Fibroblast of skin of left biceps (primary cell): ENCODE results near the gene LDHB.
"Not testable (repeated sequence)": the region's sequence is repeated elsewhere in the genome, so short reads cannot be mapped to it uniquely, and the experiment has no call there.

Source experiments
- DNase-seq, 2 experiments: peaks; one replicate each; pipeline ENCODE4 v3.0.0-alpha.2; 2013; ENCODE audit warnings: low read depth in 2 of 2

The LDHB gene

GRCh38 chr12:21657326-21658077, at the start of gene LDHB:
Gene LDHB, minus strand, starts transcription at chr12:21657842. Its CDS starts 3,171 bp downstream, at chr12:21654671.
- DNase-seq = peak; percentile 89 to 91

- no peak for DNase-seq
Measured at GRCh38 chr12:21704847-21705246, 47.2 kb upstream of the LDHB start.

GRCh38 chr12:21699851-21700250, 42.2 kb upstream of the LDHB start:
- no peak for DNase-seq

GRCh38 chr12:21697904-21698630, 40.4 kb upstream of the LDHB start:
- DNase-seq = no peak

GRCh38 chr12:21696625-21697024, 39.0 kb upstream of the LDHB start:
- DNase-seq = no peak

GRCh38 chr12:21695986-21696385, 38.3 kb upstream of the LDHB start:
- peak; percentile 34 to 42 for DNase-seq

- DNase-seq = no peak
Measured at GRCh38 chr12:21694660-21695059, 37.0 kb upstream of the LDHB start.

- DNase-seq = no peak
Measured at GRCh38 chr12:21691515-21691914, 33.9 kb upstream of the LDHB start.

- no peak for DNase-seq
Measured at GRCh38 chr12:21690704-21691368, 33.2 kb upstream of the LDHB start.

GRCh38 chr12:21683115-21683514, 25.5 kb upstream of the LDHB start:
- DNase-seq = no peak

- DNase-seq = no peak
Measured at GRCh38 chr12:21678959-21679358, 21.3 kb upstream of the LDHB start.

GRCh38 chr12:21677622-21678277, 20.1 kb upstream of the LDHB start:
- DNase-seq = no peak

- no peak for DNase-seq
Measured at GRCh38 chr12:21677204-21677603, 19.6 kb upstream of the LDHB start.

- DNase-seq = no peak
Measured at GRCh38 chr12:21676776-21677175, 19.1 kb upstream of the LDHB start.

GRCh38 chr12:21675641-21676040, 18.0 kb upstream of the LDHB start:
- DNase-seq = no peak

GRCh38 chr12:21675096-21675495, 17.5 kb upstream of the LDHB start:
- DNase-seq = no peak

GRCh38 chr12:21673830-21674552, 16.3 kb upstream of the LDHB start:
- not testable (repeated sequence) for DNase-seq

- no peak for DNase-seq
Measured at GRCh38 chr12:21672146-21672545, 14.5 kb upstream of the LDHB start.

GRCh38 chr12:21666722-21667121, 9.1 kb upstream of the LDHB start:
- DNase-seq = no peak

GRCh38 chr12:21665816-21666215, 8.2 kb upstream of the LDHB start:
- no peak for DNase-seq

- no peak for DNase-seq
Measured at GRCh38 chr12:21662122-21662792, 4.6 kb upstream of the LDHB start.
